GM19025 (cell line): ENCODE measurements around the gene GPC4.
"Not testable (repeated sequence)": the region's sequence is repeated elsewhere in the genome, so short reads cannot be mapped to it uniquely, and the experiment has no call there.

Experiments
- ATAC-seq: cut with Tn5 transposase; IDR thresholded peaks from one replicate; pipeline ENCODE4 v1.9.1; 2021; ENCODE audit warnings: mild to moderate bottlenecking, low read depth, moderate library complexity; ENCODE audit not compliant: unreplicated experiment

GPC4 gene

DNA sequence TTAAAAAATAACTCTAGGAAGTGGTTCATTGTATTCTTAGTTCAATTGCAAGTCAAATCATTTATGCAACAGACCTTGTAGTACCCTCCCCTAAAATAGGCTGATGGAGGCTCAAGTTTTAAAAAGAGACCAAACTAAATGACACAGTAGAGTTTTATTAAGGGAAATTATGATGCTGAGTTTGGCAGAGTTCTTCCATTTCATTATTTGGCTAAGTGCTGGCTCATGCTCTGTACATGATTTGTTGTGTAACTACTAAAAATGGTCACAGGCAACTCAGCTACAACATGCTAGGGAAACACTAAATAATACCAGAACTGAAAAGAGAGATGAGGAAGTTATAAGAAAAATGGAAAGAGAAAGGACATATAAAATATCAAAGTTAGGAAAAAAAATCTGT is 101.0 kb downstream of the GPC4 start:
- no peak for ATAC-seq

DNA sequence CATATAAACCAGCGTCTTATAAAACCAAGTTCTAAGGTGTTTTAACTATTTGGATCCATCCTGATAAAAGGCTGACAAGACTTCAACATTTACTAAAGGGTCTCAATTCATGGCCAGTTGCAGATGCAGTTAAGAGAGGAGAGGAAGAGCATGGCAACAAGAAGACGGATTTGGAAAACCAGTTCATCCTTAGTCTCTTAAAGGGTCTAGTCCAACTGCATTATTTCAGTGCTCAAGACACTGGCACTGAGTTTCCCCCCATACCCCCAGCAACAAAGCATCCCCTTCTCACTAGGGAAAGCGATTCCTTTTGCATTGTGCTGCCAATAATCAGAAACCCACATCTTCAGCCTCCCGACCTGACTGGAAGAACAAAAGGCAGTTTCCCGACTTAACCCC is 106.8 kb downstream of the GPC4 start:
- ATAC-seq: no peak

DNA sequence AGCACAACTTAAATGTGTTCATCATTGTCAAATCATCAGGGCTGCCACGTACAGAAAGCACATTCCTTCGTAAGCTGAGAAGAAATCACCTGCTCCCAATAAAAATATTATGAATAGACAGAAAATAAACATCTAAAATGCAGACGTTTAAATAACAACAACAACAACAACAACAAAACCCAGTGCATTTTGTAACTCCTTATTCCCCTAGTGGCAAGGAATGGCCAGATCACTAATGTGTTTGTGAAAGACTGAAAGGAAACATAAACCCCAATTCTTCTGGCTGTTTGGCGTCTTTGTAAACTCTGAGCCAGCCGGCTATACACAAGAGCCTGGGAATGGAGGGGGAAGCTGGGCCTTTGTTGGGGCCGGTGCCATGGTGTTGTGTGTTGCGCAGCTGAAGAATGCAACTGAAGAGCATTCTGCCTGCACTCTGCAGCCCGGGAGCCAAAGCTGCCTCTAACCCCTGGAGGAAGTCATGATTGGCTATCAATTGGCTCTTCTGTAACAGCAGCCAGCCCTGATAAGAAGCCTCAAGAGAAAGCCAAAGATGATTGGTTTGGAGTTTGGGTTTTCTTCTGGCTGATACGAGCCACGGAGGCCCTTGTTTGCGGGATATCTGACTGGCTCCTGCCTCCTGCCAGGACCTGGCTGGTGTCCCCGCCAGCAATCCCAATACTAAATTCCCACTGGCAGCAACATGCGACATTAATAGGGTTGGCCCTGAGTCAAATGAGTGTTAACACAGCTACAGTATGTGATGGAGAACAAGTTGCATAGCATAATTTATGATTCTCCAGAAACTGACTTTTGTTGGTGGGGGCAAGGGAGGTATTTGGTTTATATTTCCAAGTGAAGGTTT is 107.4 kb downstream of the GPC4 start:
- ATAC-seq: no peak

DNA sequence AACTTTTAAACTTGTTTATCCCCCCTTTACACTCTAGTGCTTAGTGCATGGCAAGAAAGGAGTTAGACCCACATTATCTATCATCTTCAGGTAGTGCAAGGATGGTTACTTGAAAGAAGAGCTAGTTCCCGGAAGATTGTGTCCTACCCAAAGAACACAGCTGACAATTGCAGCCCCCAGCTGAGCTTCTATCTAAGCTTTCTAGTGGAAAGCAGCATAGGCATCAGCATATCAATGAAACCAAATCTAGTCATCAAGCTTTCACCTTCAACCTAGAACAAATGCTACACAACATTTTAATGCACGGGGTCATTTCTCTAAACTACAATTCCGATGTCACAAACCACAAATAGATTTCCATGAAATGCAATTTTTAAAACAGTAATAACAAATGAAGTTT is 108.2 kb downstream of the GPC4 start:
- no peak for ATAC-seq

DNA sequence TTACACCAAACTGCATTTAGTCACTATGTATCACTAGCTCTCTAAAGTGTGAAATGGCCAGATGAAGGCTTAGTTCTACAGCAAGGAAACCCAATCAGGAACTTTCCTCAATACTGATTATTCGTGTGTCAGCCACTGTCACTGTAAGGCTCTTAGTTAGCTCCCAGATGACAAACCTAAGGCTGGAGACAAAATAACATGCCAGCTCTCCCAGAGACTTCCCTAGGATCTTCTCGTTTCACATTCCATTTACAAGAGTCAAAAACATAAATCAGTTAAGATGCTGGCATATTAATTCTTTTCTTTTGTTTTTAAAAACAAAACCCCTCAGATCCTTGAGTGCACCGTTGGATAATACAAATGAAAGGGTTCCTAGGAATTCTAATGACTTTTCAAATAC is 109.0 kb downstream of the GPC4 start:
- no peak for ATAC-seq

DNA sequence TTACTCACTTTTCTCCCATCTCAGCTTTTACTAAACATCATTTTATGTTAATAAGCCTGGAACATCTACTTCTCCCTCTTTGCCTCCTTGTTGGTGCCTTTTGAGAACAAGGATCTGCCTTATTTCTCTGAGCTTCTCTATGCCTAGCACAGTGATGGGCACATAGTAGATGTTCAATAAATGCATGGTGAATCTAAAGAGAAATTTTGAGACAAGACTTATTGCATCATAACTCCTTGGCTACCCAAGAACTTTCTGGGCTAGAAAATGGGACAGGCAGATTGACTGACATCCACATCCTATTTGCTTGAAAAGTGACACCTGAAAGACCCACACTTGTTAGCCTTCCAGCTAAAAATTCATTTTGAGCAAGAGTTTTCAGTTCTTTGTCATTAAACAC is 109.9 kb downstream of the GPC4 start:
- no peak for ATAC-seq

DNA sequence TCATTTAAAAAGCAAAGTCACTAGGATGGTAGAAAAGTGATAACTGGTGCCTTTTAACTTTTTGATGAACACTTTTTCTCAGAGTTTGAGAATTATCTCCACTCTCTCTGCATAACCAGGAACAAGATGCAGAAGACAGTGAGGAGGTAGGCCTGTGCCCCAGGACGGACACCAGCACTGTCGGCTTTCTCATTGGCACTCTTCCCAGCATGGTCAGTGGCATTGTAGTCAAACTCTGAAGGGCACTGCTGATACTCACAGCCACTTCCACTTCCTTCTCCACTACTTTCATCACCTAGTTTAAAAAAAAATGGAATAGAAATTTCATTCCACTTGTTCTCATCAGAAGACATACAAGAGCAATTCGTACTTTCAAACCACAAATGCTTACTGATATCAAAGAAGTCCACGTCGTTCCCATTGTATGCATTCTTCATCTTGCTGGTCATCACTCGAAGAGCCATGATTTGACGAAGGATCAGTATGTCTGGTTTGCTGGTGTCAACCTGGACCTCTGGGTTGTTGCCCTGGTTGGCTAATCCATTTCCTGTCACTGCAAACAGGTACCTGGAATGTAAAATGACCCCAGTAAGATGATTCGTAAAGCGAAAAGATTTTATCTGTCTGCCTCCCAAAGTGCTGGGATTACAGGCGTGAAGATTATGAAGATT is 112.4 kb downstream of the GPC4 start:
- no peak for ATAC-seq

DNA sequence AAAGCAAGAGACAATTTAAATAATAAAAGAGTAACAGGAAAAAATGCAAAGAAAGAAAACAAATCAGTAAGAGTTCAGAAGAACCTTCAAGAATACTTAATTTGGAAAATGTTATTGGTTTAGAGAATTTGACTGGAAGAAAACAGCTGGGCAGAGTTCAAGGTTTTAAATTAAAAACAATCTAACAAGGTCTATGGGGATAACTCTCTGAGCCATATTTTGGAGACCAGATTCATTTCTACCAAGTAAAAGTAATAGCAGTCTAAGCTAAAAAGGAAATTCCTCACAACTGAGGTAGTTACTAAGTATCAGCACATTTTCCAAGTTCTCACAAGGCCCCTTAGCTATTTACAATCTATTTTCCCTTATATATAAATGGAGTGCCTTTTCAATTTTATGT is 114.7 kb downstream of the GPC4 start:
- ATAC-seq: no peak

DNA sequence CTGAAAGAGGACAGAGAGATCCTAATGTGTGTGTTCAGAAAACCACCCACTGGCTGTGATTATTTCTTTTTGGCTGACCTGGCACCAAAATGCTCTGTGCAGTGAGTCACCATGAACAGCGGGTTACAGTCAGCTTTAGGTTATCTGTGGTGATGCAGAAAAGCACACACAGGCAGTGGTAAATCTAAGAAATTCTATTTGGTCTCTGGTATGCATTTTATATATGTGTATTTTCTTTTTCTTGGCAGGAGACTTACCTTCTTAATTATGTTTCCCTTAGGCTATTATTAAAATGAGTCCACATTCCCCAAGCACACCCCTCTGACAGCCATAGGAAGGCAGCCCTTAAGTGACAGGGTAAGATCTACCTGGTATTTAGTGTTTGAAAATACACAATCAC is 118.0 kb downstream of the GPC4 start:
- no peak for ATAC-seq

DNA sequence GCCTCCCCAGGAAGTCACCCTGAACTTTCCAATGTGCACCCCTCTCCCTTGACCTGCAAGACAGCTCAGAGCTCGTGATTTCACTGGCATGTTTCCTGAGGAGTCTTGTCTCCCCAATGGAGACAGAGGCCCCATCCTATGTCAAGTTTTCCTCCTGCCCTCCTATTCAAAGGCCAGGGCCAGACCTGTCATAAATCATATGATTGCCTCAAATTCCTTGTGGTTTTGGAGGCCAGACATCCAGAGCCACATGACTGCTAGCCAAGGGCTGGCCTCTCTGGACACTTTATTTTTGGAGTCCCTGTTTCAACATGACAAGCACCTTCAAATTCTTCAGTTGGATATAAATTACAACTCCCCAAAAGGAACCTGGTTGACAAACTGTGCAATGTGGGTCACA is 121.2 kb downstream of the GPC4 start:
- no peak for ATAC-seq

DNA sequence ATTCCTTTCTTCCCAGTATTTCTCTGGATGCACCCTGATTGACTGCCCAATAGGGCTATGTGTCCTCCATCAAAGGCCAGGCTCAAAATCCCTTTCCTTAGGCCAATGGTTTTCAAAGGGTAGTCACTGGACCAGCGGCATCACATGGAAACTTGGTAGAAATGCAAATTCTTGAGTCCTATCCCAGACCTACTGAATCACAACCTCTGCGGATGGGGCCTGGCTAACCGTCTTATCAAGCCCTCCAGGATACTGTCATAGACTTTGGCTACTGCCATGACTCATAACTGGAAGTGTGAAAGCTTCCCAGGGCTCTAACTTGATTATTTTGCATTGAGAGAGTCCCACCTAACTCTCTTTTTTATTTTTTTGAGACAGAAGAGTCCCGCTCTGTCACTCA is 125.2 kb downstream of the GPC4 start:
- no peak for ATAC-seq

DNA sequence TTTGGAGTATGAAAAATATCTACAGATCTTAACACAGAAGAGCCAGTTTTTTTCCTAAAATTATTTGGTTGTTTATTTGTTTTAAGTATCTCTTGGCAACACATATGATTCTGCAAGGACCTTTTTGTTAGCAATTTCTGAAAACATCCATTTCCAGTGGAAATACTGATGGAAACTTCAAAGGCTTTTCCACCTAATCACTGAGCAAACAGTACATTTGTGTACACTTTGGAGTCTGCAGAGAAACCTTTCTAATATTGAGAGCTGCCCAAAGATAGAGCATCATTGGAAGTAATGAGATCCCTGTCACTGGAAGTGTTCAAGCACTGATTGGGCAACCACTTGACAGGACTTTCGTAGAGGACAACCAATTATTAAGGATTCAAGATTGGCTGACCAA is 127.4 kb downstream of the GPC4 start:
- ATAC-seq: no peak

DNA sequence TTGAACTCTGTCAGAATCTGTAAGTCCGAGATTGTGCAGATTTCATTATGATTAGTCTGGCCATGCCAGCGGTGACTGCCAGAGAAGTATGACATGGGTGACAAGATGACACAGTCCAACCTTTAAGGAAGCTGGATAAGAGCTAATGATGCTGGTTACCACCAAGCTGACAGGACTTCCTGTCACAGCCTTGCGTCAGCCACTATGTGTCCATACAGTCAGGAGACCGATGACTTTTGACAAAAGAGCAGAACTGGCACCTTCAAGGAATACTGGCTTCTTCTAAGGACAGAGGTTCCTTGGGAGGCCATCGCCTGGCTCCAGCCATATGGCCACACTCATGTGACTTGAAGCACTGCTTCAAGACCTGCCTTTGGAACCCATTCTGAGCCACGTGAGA is 129.9 kb downstream of the GPC4 start:
- ATAC-seq: no peak

DNA sequence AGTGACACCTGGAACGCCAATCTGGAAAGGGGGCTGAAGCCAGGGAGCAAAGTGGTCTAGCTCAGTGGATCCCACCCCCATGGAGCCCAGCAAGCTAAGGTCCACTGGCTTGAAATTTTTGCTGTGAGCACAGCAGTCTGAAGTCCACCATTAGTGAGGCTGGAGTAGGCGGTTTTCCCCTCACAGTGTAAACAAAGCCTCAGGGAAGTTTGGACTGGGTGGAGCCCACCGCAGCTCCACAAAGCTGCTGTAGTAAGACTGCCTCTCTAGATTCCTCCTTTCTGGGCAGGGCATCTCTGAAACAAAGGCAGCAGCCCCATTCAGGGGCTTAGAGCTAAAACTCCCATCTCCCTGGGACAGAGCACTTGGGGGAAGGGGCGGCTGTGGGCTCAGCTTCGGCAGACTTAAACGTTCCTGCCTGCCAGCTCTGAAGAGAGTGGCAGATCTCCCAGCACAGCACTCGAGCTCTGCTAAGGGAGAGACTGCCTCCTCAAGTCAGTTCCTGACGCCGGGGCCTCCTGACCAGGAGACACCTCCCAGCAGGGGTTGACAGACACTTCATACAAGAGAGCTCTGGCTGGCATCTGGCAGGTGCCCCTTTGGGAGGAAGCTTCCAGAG is 136.1 kb downstream of the GPC4 start:
- ATAC-seq: not testable (repeated sequence)

DNA sequence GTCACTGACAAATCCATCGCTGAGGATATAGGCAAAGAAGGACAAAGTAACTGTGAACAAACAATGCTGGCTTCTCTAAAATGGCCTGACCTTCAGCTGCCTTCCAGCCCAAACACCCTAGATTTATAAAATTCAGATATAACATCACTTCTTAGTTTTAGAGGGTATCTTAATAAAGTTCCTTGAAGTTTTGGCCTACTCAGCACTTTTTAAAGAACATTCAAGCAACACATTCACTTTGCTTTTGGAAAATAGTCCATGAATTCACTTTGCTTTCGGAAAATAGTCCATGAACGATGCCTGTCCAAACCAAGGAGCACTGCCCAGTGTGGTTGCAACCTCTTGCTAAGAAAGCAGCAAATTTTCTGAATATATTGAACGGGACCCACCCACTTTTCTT is 142.1 kb downstream of the GPC4 start:
- ATAC-seq: no peak

DNA sequence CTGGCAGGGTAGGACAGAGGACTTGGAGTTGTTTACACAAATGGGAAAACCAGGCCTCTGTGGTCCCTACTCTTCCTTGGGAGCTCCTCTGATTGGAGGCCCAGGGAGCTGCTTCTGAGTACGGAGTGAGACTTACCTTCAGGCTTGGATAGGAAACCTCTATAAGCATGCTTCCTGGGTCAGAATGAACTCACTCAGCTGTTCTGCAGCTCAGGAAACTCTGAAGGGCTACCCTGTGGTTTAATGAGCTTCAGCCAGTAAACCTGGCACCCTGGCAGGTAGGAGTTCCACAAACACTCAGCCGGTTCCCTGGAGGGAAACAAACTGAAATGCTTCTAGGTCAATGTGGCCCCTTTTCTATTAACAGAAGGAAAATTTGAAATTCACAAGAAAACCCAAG is 146.1 kb downstream of the GPC4 start:
- ATAC-seq: no peak

DNA sequence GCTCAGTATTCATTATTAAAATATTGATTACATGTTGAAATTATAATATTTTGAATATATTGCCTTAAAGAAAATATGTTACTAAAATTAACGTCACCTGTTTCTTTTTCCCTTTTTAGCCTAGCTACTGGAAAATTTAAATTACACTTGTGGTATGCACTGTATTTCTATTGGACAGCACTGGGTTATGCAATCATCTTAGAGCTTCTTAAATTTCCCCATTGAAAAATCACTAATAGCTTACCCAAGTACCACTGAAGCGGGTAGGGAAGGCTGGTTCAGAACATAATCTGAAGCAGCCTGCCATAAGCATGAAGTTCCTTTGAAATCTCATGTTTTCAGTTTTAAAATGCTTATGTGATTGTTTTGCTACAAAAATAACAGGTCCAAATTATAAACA is 147.7 kb downstream of the GPC4 start:
- no peak for ATAC-seq

DNA sequence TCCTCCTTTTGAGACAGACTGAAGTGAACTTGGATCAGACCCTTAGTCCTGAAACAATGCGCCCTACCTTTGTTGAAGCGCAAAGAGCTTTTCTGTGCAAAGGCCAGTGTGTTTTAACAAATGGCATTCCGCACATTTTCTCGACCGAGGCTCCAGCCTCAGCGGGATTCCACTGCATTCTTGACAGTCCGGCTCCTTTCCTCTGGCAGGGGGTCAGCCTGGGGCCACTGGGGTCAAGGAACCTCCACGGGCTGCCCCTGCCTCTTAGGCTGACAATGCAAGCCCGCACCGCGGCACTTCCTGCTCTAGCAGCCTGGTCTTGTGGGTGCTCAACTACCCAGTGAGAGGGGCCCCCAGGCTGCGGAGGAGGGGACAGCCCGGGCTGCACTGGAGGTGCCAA is 150.0 kb downstream of the GPC4 start:
- no peak for ATAC-seq

DNA sequence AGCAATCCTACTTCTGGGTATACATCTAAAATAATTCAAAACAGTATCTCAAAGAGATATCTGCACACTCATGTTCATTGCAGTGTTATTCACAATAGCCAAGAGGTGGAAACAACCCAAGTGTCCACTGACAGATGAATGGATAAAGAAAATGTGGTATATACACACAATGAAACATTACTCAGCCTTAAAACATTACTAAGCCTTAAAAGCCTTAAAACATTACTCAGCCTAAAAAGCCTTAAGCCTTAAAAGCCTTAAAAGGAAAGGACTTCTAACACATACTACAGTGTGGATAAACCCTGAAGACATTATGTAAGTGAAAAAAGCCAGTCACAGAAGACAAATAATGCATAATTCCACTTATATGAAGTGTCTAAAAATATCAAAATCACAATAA is 156.8 kb downstream of the GPC4 start:
- no peak for ATAC-seq

DNA sequence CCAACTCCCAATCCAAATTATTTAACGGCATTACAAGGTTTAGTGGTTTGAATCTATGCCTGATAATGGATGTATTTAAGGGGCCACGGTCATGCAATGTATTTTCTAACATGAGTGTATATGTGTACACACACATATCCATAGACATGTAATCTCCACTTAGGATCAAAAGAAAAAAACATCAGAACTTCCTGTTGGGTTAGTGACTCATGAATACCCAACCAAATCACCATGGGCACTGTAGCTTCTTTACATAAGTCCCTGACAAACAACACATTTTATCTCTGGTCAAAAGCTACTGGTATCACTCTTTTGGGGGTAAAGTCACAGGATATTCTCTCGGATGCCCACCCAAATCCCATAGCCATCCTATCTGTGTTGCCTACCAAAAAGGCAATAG is 160.6 kb downstream of the GPC4 start:
- ATAC-seq: no peak

DNA sequence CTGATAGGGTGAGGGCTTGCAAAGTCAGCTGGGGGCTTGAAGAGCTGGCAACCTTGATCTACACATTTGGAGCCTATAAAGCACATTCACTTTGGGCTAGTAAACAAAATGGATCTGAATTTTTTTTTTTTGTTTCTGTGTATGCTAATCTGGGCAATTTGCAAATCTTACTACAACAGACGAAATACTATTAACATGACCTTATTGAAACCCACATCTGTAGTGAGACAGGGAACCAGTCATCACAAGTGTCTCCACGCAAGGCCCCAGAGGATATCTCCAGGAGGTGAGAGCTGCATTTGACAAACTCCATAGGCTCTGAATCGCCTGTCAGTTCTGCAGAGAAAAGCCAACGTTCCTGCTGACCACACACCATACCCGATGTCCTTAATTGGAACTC is 164.1 kb downstream of the GPC4 start:
- no peak for ATAC-seq
